Activated naive CD8-positive, alpha-beta T cell treated with anti-CD3 and anti-CD28 coated beads, Interleukin-2, amount 50 U/mL, for 24 hours (primary cell): ENCODE results near the gene HOATZ.

Experiments used
- ATAC-seq: fragments of 150-1000 bp; cut with Tn5 transposase; one replicate; pipeline ENCODE4 v1.10.0; 2021
- DNase-seq: peaks from one replicate; pipeline ENCODE4 v3.0.0; 2021
- H3K27ac Mint-ChIP-seq: one replicate; pipeline ENCODE4 v1.8.0; 2021; ENCODE audit warnings: mild to moderate bottlenecking, mixed read lengths
- H3K27me3 Mint-ChIP-seq: one replicate; pipeline ENCODE4 v1.8.0; 2021; ENCODE audit warnings: mixed read lengths
- H3K36me3 Mint-ChIP-seq: one replicate; pipeline ENCODE4 v1.8.0; 2021; ENCODE audit warnings: low read depth, mixed read lengths
- H3K4me1 Mint-ChIP-seq: one replicate; pipeline ENCODE4 v1.8.0; 2021; ENCODE audit warnings: mixed read lengths
- H3K4me3 Mint-ChIP-seq: one replicate; pipeline ENCODE4 v1.8.0; 2021; ENCODE audit warnings: mild to moderate bottlenecking, moderate library complexity, mixed read lengths
- H3K9me3 Mint-ChIP-seq: one replicate; pipeline ENCODE4 v1.8.0; 2021; ENCODE audit warnings: mixed read lengths

The HOATZ gene

GRCh38 chr11:111549196-111549868 lies 34.8 kb downstream of the HOATZ start:
- Mint-ChIP-seq H3K36me3 (peaks cover 41% of the 10 kb centered on the region), H3K27me3 (no peaks in the 10 kb centered on the region)

DNA sequence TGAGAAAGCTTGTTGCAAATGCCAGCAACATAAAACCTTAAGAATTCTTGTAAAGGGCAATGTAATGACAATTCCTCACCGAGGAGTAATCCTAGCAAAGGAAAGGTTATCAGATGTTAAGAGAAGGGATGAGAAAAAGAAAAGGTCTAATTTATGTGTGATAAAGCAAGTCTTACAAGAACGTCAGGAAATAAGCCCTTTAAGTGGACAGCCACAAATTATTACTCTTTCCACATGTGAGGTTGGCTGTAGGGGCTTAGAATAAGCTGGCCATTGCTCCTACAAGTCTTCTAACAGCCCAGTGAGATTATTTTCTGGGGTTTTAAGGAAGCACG lies 35.3 kb downstream of the HOATZ start:
- no peak for DNase-seq
- H3K36me3 Mint-ChIP-seq = peaks cover 43% of the 10 kb centered on the region
- no peak for ATAC-seq

More at GRCh38 chr11:111549196-111549868, 34.8 kb downstream of the HOATZ start:
- no peak for ATAC-seq
- H3K27ac Mint-ChIP-seq = no peak overlapping the region
- H3K4me3 Mint-ChIP-seq = no peak overlapping the region
- no peaks in the 10 kb centered on the region for H3K9me3 Mint-ChIP-seq
- DNase-seq = no peak
- H3K4me1 Mint-ChIP-seq = peaks cover 2% of the 10 kb centered on the region

DNA sequence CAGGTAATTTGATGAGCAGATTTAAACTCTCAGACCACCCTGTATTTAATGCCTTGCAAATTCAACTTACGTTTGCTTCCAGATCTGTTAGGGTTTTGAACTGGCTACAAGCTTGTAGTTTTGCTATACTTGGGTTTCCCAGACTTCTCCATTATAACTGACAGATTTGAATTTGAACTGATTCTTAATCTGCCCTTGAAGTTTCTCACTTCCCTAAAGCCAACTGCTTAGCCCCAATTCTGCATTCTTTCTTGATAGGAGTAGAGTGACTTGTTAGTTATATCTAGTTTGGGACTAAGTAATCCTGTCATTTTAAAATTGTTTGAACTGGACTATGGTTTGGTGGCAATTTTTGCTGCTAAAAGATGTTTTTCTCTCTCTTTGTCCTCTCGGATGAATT lies 35.7 kb downstream of the HOATZ start:
- H3K9me3 Mint-ChIP-seq = peaks cover 5% of the 10 kb centered on the region
- ATAC-seq (no peak), DNase-seq (no peak)
- peaks cover 2% of the 10 kb centered on the region for H3K4me1 Mint-ChIP-seq
- no peaks in the 10 kb centered on the region for H3K27me3 Mint-ChIP-seq
- H3K4me3 Mint-ChIP-seq = no peak overlapping the region
- H3K27ac Mint-ChIP-seq = no peak overlapping the region
- H3K36me3 Mint-ChIP-seq = peaks cover 43% of the 10 kb centered on the region

More for the DNA sequence above, 35.3 kb downstream of the HOATZ start:
- Mint-ChIP-seq H3K27ac (no peak overlapping the region), H3K9me3 (peaks cover under 1% of the 10 kb centered on the region), H3K4me3 (no peak overlapping the region), H3K4me1 (peaks cover 2% of the 10 kb centered on the region), H3K27me3 (no peaks in the 10 kb centered on the region)

GRCh38 chr11:111554532-111554931 lies 40.0 kb downstream of the HOATZ start:
- ATAC-seq (no peak), DNase-seq (no peak)
- Mint-ChIP-seq H3K9me3 (peaks cover 14% of the 10 kb centered on the region), H3K4me1 (peaks cover 4% of the 10 kb centered on the region), H3K4me3 (no peak overlapping the region), H3K36me3 (peaks cover 40% of the 10 kb centered on the region), H3K27ac (no peak overlapping the region), H3K27me3 (no peaks in the 10 kb centered on the region)

DNA sequence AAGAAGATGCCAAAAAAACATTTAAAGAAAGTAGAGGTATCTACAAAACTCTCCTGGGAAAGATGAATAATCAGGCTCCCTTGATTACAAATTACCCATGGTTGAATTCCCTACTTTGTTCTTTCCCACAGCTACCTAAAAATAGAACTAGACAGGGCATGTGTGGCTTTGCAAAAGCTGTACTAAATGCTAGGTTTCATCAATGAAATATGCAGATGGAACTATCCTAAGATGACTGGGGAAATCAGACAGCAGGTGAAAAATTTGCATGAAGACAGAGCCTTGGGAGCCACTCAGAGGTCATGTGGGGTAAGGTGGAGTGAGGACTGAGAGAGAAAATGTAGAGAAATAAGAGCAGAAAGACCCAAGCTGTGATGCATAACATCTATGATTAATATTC lies 40.7 kb downstream of the HOATZ start:
- no peak for DNase-seq
- H3K4me3 Mint-ChIP-seq = no peak overlapping the region
- peaks cover 40% of the 10 kb centered on the region for H3K36me3 Mint-ChIP-seq
- ATAC-seq = no peak
- H3K27ac Mint-ChIP-seq = no peak overlapping the region
- no peaks in the 10 kb centered on the region for H3K27me3 Mint-ChIP-seq
- peaks cover 4% of the 10 kb centered on the region for H3K4me1 Mint-ChIP-seq
- peaks cover 14% of the 10 kb centered on the region for H3K9me3 Mint-ChIP-seq

DNA sequence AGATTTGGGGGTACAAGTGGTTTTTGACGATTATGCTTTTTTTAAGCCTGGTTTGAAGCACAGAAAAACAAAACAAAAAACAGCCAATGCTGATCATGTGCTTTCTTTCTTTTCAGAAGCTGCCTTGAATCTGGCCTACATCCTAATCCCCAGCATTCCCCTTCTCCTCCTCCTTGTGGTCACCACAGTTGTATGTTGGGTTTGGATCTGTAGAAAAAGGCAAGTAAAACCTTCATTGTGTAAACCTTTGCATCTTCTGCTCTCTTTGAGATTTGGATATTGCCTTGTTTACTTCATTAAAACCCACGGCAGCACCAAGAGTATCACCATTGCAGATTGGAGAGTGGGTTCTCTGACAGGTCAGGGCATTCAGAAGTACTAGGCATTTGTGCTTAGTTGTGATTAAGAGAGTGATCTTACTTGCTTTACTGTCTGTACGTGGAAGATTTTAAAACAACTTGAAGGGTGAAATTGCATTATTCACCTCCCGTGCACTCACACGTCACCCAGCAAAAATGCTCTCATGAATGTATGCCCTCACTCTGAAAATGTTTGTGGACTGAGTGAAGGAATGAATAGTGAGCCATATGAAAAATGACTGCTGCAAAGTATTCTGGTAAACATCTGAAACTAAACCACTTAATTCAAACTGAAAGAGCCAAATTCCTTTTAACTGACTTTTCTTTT lies 43.0 kb downstream of the HOATZ start:
- peaks cover 14% of the 10 kb centered on the region for H3K9me3 Mint-ChIP-seq
- H3K4me3 Mint-ChIP-seq = no peak overlapping the region
- H3K4me1 Mint-ChIP-seq = peaks cover 4% of the 10 kb centered on the region
- DNase-seq = no peak
- H3K27ac Mint-ChIP-seq = no peak overlapping the region
- no peaks in the 10 kb centered on the region for H3K27me3 Mint-ChIP-seq
- H3K36me3 Mint-ChIP-seq = peaks cover 44% of the 10 kb centered on the region
- no peak for ATAC-seq

DNA sequence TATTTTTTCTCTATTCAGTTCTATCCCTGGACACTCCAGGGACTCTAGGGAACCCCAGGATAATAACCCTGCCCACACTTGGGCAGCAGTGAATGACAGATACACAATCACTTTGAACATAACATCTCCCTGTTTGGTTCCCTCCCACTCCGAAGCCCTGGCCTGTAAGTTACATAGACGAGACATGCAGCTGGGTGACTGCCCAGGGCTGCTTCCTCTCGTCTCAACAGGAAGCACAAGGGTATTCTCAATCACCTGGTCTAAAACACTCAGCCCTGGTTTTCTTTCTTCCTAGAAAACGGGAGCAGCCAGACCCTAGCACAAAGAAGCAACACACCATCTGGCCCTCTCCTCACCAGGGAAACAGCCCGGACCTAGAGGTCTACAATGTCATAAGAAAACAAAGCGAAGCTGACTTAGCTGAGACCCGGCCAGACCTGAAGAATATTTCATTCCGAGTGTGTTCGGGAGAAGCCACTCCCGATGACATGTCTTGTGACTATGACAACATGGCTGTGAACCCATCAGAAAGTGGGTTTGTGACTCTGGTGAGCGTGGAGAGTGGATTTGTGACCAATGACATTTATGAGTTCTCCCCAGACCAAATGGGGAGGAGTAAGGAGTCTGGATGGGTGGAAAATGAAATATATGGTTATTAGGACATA lies 45.4 kb downstream of the HOATZ start:
- ATAC-seq (no peak), DNase-seq (no peak)
- no peaks in the 10 kb centered on the region for H3K27me3 Mint-ChIP-seq
- H3K4me3 Mint-ChIP-seq = no peak overlapping the region
- peaks cover 35% of the 10 kb centered on the region for H3K36me3 Mint-ChIP-seq
- H3K9me3 Mint-ChIP-seq = peaks cover 12% of the 10 kb centered on the region
- peaks cover 2% of the 10 kb centered on the region for H3K4me1 Mint-ChIP-seq
- H3K27ac Mint-ChIP-seq = no peak overlapping the region

- Mint-ChIP-seq H3K27ac (no peak overlapping the region), H3K36me3 (peaks cover 26% of the 10 kb centered on the region)
Measured at GRCh38 chr11:111560800-111561199, 46.2 kb downstream of the HOATZ start.

GRCh38 chr11:111561306-111561705 lies 46.7 kb downstream of the HOATZ start:
- Mint-ChIP-seq H3K27me3 (no peaks in the 10 kb centered on the region), H3K4me3 (no peak overlapping the region), H3K36me3 (peaks cover 21% of the 10 kb centered on the region), H3K4me1 (no peaks in the 10 kb centered on the region), H3K9me3 (no peaks in the 10 kb centered on the region), H3K27ac (no peak overlapping the region)
- DNase-seq (no peak), ATAC-seq (no peak)

More at GRCh38 chr11:111560800-111561199, 46.2 kb downstream of the HOATZ start:
- H3K27me3 Mint-ChIP-seq = no peaks in the 10 kb centered on the region
- no peak for DNase-seq
- peaks cover 4% of the 10 kb centered on the region for H3K9me3 Mint-ChIP-seq
- no peak for ATAC-seq
- H3K4me3 Mint-ChIP-seq = no peak overlapping the region
- H3K4me1 Mint-ChIP-seq = no peaks in the 10 kb centered on the region

DNA sequence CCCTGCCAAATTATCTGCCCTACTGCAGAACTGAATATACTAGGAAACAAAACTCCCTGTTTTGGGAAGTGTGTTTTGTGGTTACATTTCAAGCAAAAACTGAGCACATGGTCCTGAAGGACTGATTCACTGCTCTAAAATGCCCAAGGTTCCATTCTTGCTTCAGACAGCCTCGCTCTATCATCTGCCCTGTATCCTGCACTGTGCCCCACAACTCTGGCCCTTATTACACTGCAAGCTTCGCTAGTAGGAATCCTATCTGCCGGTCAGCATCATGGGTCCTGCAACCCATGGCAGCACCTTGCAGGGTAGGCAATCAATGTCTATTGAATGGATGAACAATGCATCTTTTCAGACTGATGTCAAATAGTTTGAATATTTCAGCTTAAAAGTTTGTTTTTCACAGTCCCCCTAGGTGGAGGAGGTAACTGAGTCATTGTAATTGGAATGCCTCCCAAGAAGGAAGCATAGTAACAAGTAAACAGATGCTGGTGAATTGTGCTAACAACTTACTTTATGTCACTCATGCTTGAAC lies 47.3 kb downstream of the HOATZ start:
- DNase-seq (no peak), ATAC-seq (no peak)
- Mint-ChIP-seq H3K9me3 (no peaks in the 10 kb centered on the region), H3K4me3 (no peak overlapping the region), H3K27me3 (no peaks in the 10 kb centered on the region), H3K36me3 (peaks cover 20% of the 10 kb centered on the region), H3K4me1 (no peaks in the 10 kb centered on the region), H3K27ac (no peak overlapping the region)

DNA sequence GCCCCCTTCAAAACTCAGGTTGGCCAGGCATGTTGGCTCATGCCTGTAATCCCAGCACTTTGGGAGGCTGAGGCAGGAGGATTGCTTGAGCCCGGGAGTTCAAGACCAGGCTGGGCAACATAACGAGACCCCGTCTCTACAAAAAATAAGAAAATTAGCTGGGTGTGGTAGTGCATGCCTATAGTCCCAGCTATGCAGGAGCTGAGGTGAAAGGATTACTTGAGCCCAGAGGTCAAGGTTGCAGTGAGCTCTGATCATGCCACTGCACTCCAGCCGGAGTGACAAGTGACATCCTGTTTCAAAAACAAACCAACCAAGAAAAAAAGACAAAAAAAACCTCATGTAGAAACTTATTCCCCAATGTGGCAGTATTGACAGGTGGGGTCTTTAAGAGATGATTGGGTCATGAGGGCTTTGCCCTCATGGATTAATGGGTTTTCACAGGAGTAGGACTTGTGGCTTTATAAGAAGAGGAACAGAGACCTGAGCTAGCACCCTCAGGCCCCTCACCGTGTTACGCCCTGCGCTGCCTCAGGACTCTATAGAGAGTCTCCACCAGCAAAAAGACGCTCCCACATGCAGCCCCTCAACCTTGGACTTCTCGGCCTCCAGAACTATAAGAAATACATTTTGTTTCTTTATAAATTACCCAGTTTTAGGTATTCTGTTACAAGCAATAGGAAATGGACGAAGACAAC lies 48.3 kb downstream of the HOATZ start:
- no peak for ATAC-seq
- H3K27ac Mint-ChIP-seq = no peak overlapping the region

DNA sequence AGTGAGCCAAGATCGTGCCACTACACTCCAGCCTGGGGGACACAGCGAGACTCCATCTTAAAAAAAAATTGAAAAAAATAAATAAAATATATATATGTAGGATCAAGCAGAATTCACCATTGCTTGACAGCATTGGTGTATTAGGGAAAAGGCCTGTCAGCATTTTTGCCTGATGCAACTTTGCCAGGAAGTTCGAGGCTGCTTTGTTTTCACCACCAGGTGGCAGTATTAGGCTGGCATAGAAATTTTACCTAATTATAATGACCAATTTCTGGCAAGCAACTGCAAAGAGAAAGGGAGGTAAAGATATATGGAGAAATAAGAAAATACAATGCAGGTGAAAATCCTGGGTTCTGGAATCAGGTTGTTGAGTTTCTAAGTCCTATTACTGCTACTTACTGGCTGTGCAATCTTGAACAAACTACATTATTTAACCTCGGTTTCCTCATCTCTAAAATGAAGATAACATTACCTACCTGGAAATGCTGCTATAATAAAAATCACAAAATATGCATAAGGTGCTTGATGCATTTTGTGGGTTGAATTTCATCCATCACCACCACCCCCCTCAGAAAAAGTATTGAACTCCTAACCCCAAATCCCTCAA lies 50.6 kb downstream of the HOATZ start:
- H3K27ac Mint-ChIP-seq = no peak overlapping the region
- no peaks in the 10 kb centered on the region for H3K27me3 Mint-ChIP-seq
- H3K9me3 Mint-ChIP-seq = no peaks in the 10 kb centered on the region
- peak; percentile 67 for DNase-seq
- peaks cover 10% of the 10 kb centered on the region for H3K36me3 Mint-ChIP-seq
- H3K4me3 Mint-ChIP-seq = no peak overlapping the region
- H3K4me1 Mint-ChIP-seq = no peaks in the 10 kb centered on the region
- ATAC-seq = no peak

More for the DNA sequence above, 48.3 kb downstream of the HOATZ start:
- no peak overlapping the region for H3K4me3 Mint-ChIP-seq
- no peaks in the 10 kb centered on the region for H3K27me3 Mint-ChIP-seq
- no peaks in the 10 kb centered on the region for H3K9me3 Mint-ChIP-seq
- H3K4me1 Mint-ChIP-seq = no peaks in the 10 kb centered on the region
- peaks cover 14% of the 10 kb centered on the region for H3K36me3 Mint-ChIP-seq
- DNase-seq = no peak

DNA sequence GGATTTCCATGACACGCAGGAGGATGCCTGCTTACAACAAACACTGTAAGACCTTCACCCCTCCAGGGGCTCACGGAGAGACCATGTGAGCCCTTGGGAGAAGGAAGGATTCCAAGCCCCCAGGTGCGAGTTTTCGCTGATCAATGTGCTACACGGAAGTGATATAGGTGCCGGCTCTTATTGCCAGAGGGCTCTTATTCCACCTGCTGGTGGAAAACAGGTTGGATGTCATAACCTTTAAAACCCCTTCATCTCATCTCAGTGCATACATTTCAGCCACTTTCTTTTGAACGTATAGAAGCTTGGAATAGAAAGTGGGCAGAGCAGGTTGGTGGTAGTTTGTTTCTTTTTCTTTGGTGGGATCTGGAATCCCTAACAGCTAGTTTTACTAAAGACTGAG lies 51.7 kb downstream of the HOATZ start:
- Mint-ChIP-seq H3K9me3 (no peaks in the 10 kb centered on the region), H3K27ac (no peak overlapping the region), H3K4me3 (no peak overlapping the region), H3K27me3 (peaks cover 3% of the 10 kb centered on the region), H3K4me1 (no peaks in the 10 kb centered on the region), H3K36me3 (peaks cover 6% of the 10 kb centered on the region)
- ATAC-seq = no peak
- no peak for DNase-seq

- H3K36me3 Mint-ChIP-seq = no peaks in the 10 kb centered on the region
- H3K9me3 Mint-ChIP-seq = no peaks in the 10 kb centered on the region
- H3K27me3 Mint-ChIP-seq = peaks cover 3% of the 10 kb centered on the region
- no peaks in the 10 kb centered on the region for H3K4me1 Mint-ChIP-seq
- ATAC-seq (no peak), DNase-seq (no peak)
- no peak overlapping the region for H3K4me3 Mint-ChIP-seq
- no peak overlapping the region for H3K27ac Mint-ChIP-seq
Measured at GRCh38 chr11:111569476-111569875, 54.9 kb downstream of the HOATZ start.
